ENCODE results near the gene SIL1. TPM values are rescaled to one million over a fixed set of nuclear protein-coding genes. Genes with fewer than 3 reads are reported as not detected.
A peak's percentile ranks its signal among the peaks of the same experiment; 100 is the strongest.
"Not testable (repeated sequence)": the region's sequence is repeated elsewhere in the genome, so short reads cannot be mapped to it uniquely, and the experiment has no call there.

SIL1 gene
- total RNA-seq, 1 donor = 31.7 TPM

DNA sequence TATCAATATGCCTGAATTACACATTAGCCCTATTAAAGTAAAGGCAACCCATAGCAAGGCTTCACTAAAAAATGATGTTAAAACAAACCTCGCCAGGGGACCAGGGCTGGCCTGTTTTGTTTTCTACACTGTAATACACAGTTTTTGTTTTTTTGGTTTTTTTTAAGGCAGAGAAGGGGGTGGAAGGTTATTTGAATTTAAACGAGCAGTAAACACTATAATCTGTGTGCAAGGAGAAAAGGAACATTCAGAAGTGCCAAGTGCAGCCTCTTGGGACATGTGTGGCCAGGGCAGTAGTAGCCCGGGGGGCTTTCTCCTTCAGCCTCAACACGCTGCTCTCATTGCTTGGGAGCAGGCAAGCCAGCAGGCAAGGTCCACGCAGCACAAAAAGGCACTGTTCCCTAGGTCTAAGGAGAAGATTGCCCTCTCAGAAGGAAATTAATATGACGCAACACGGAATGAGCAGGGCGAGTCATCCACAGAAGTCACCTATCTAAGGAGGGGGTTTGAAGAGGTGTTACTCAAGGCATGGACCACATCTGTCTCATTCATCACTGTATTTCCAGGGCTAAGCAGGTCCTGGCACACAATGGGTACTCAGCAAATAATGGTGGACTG is 16.2 kb downstream of the SIL1 start:
- TF ChIP-seq, protein P1, sequence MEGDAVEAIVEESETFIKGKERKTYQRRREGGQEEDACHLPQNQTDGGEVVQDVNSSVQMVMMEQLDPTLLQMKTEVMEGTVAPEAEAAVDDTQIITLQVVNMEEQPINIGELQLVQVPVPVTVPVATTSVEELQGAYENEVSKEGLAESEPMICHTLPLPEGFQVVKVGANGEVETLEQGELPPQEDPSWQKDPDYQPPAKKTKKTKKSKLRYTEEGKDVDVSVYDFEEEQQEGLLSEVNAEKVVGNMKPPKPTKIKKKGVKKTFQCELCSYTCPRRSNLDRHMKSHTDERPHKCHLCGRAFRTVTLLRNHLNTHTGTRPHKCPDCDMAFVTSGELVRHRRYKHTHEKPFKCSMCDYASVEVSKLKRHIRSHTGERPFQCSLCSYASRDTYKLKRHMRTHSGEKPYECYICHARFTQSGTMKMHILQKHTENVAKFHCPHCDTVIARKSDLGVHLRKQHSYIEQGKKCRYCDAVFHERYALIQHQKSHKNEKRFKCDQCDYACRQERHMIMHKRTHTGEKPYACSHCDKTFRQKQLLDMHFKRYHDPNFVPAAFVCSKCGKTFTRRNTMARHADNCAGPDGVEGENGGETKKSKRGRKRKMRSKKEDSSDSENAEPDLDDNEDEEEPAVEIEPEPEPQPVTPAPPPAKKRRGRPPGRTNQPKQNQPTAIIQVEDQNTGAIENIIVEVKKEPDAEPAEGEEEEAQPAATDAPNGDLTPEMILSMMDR (IDR thresholded peaks at IDR 0.05; ENCODE audit: insufficient read depth, low read length) = no peak

DNA sequence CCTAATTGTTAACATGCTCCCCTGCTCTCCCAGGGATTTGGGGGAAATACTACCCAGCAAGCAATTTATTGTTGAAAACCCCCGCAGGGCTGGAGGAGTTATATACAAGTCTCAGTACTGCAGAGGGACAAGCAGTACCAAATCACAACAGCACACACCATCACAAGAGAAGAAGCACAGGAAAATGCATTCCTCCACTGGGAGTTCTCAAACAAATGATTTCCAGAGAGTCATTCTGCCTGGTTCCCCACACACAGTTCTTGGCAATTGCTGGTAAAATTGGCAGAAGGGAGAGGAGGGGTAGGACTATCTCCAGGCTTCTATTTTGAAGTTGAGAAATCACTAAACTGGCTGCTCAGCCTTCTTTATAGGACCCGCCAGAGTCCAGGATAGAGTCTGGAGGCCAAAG is 16.8 kb downstream of the SIL1 start:
- DNase-seq (ENCODE audit: low read depth) = peak; percentile 80
- H3K4me3 ChIP-seq (ENCODE audit: low read depth, low read length) = no peak overlapping the region
- TF ChIP-seq, protein P1 (IDR thresholded peaks at IDR 0.05; ENCODE audit: insufficient read depth, low read length) = no peak

More for the DNA sequence above, 16.2 kb downstream of the SIL1 start:
- peak; percentile 59 for DNase-seq (ENCODE audit: low read depth)
- no peak overlapping the region for H3K4me3 ChIP-seq (ENCODE audit: low read depth, low read length)

DNA sequence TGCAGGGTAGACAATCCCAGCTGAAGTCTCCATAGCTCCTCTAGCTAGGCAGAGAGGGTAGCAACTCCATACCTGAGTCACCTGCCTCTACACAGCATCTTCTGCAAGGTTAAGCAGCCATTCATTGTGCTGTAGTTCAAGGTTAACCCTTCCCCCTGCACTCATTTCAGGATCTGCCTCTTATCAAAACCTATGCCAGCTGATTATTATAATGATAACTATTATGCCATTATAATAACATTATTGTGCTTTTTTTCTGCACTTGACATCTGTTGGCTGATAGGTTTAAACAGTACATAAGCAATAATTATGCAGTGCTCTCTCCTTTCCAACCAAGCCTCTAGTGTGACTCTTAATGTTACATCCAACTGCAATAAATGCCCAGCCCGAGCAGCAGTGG is 17.3 kb downstream of the SIL1 start:
- H3K4me3 ChIP-seq (ENCODE audit: low read depth, low read length) = no peak overlapping the region
- TF ChIP-seq, protein P1 (IDR thresholded peaks at IDR 0.05; ENCODE audit: insufficient read depth, low read length) = no peak
- no peak for DNase-seq (ENCODE audit: low read depth)

DNA sequence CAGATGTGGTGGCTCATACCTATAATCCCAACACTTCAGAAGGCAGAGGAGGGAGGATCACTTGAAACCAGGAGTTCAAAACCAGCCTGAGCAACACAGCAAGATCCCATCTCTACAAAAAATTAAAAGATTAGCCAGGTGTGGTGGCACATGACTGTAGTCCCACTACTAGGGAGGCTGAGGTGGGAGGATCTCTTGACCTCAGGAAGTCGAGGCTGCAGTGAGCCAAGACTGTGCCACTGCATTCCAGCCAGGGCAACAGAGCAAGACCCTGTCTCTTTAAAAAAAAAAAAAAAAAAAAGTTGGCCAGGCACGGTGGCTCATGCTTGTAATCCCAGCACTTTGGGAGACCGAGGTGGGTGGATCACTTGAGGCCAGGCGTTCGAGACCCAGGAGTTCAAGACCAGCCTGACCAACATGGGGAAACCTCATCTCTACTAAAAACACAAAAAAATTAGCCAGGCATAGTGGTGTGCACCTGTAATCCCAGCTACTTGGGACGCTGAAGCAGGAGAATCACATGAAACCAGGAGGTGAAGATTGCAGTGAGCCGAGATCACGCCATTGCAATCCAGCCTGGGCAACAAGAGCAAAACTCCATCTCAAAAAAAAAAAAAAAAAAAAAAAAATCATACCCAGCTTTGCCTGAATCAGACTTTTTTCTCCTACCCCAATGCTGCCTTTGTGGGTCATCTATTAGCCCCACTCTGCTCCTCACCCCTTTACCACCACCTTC is 18.2 kb downstream of the SIL1 start:
- H3K4me3 ChIP-seq (ENCODE audit: low read depth, low read length); DNase-seq (ENCODE audit: low read depth): not testable (repeated sequence)

DNA sequence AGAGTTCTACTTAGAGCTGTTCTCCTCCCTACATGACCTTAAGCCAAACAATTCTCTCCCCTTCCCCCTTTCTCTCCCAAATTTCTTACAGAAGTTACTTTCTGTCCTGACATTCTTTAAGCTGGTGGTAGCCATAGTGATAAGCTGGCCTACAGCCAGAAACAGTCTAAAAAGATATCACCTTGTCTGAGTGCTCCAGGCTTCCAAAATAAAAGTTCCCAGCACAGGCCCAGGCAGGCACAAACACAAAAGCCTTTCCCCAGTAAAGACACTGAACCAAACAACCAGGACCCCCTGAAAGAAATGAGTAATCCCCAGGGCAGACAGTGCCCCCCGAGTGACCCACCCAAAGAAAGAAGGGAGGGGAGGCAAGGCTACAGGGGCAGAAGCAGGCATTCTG is 19.2 kb downstream of the SIL1 start:
- no peak overlapping the region for H3K4me3 ChIP-seq (ENCODE audit: low read depth, low read length)
- DNase-seq (ENCODE audit: low read depth) = peak; percentile 80
- TF ChIP-seq, protein P1 (IDR thresholded peaks at IDR 0.05; ENCODE audit: insufficient read depth, low read length) = no peak

DNA sequence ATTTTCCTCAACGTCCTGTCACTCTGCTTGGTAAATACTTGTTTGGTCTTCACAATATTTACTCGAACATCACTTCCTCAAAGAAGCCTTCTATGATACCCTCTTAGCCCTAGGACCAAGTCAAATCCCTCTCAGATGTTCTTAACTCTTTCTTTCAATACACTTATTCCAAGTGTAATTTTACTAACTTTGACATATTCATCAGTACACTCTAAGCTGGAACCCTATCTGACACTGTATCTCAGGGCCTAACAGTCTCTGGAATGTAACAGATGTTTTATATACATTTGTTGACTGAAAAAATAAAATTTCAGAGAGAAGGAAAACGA is 19.6 kb downstream of the SIL1 start:
- H3K4me3 ChIP-seq (ENCODE audit: low read depth, low read length) = no peak overlapping the region
- no peak for DNase-seq (ENCODE audit: low read depth)
- TF ChIP-seq, protein P1 (IDR thresholded peaks at IDR 0.05; ENCODE audit: insufficient read depth, low read length) = no peak

DNA sequence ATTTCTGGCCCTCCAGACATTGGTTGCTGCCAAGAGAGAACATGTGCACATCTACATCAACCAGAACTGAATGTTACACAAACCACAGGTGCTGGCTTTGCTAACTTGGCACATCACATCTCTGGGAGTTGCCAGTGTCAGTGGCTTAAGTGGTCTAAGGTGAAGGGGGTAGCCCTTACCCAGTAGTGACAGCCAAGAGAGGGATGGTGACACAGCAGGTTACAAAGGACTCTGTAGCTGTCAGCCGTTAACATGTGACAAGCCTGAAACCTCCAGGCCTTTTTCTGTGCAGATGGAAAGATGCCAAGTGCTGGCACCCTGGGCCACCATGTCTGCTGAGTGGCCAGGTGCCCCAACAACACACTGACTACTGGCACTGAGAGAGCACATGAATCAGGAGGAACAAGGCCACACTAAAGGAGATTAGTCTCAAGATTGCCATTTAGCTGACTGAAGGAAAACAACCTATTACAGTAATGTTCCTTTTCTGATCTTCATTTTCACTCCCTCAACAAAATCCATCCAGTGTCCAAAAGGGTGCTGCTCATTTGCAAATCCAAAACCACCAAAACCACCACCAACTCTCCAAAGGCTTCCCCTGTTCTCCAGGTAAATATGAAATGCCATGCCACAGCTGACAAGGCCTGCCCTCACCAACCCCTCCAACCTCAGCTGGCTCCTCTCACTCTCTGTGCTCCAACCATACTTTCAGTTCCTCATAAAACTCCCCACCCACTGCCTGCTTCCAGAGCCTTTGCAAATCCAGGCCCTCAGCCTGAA is 20.2 kb downstream of the SIL1 start:
- DNase-seq (ENCODE audit: low read depth) = peak; percentile 39
- TF ChIP-seq, protein P1 (IDR thresholded peaks at IDR 0.05; ENCODE audit: insufficient read depth, low read length) = no peak

DNA sequence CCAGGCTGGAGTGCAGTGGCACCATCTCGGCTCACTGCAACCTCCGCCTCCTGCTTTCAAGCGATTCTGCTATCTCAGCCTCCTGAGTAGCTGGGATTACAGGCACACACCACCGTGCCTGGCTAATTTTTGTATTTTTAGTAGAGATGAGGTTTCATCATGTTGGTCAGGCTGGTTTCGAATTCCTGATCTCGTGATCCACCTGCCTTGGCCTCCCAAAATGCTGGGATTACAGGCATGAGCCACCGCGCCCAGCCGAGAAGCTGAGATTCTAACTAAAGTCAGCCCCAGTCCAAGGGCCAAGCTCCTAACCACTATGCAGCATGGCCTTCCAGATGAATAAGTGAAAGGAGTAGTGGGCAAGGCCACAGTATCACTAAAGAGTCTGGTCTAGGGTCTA is 20.9 kb downstream of the SIL1 start:
- not testable (repeated sequence) for H3K4me3 ChIP-seq (ENCODE audit: low read depth, low read length); DNase-seq (ENCODE audit: low read depth)

More for the DNA sequence above, 20.2 kb downstream of the SIL1 start:
- H3K4me3 ChIP-seq (ENCODE audit: low read depth, low read length) = no peak overlapping the region

DNA sequence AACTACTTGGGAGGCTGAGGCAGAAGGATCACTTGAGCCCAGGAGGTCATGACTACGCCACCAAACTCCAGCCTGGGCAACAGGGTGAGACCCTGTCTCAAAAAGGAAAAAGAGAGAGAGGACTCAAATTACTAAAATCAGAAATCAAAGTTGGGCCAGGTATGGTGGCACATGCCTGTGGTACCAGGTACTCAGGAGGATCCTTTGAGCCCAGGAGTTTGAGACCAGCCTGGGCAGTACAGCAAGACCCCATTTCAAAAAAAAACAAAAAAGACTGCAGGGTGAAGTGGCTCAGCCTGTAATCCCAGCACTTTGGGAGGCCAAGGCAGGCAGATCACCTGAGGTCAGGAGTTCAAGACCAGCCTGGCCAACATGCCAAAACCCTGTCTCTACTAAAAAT is 23.8 kb downstream of the SIL1 start:
- DNase-seq (ENCODE audit: low read depth); H3K4me3 ChIP-seq (ENCODE audit: low read depth, low read length): not testable (repeated sequence)

Data from fibroblast of the aortic adventitia (primary cell).